ENCODE measurements around the gene KY. TPM values are rescaled to one million over a fixed set of nuclear protein-coding genes. Genes with fewer than 3 reads are reported as not detected.

Gene KY
- total RNA-seq, 4 donors from 2014 or later = 0.19 to 1.2 TPM; not detected in 2

DNA sequence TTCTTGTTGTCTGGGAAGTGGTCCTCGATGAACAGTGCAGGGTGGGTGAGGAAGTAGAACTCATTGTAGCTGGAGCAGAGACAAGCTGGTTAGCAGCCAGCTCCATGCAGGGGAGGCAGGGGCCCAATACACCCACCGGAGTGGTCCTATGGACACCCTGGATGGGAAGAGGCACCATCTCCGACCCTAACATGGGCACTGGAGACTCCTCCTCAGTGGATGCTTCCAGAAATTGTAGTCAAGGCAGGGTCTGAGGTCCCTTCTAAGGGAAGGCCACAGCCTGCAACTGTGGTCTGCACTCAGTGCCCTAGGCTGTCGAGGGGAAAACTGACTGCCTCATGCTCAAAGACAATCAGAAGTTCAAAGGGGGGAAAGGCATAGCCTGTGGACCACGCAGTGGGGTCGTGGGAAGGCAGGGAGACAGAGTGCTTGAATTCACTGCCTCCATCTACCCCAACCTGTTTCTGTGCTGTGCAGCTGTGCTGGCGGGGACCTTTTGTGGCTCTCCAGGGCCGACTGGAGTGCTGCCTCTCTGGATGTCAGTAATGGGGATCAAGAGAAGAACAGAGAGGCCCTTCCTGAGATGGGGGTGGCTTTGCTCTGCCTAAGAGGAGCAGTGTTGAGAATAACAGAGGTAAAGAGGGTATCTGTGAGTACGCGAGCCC lies 41.9 kb downstream of the KY start:
- H3K4me3 ChIP-seq = no peak overlapping the region
- H3K9me3 ChIP-seq = no peaks in the 10 kb centered on the region
- no peak overlapping the region for H3K27ac ChIP-seq
- WGBS, 2 donors = 90 to 93% methylated on average over 4 to 9 of the region's 10 CpGs
- DNase-seq = no peak
- intact Hi-C loops (cut with DNase I) = loop anchor here (10.0 kb wide), 1 partner anchor 146 kb away; no protein-coding TSS in a partner anchor
- no peaks in the 10 kb centered on the region for H3K4me1 ChIP-seq
- no peaks in the 10 kb centered on the region for H3K36me3 ChIP-seq
- peaks cover 0 to 12% (median 0%) of the 10 kb centered on the region in 4 donors for H3K27me3 ChIP-seq
- no peak for TF ChIP-seq POLR2A (IDR thresholded peaks at IDR 0.05)
- TF ChIP-seq, protein P1, sequence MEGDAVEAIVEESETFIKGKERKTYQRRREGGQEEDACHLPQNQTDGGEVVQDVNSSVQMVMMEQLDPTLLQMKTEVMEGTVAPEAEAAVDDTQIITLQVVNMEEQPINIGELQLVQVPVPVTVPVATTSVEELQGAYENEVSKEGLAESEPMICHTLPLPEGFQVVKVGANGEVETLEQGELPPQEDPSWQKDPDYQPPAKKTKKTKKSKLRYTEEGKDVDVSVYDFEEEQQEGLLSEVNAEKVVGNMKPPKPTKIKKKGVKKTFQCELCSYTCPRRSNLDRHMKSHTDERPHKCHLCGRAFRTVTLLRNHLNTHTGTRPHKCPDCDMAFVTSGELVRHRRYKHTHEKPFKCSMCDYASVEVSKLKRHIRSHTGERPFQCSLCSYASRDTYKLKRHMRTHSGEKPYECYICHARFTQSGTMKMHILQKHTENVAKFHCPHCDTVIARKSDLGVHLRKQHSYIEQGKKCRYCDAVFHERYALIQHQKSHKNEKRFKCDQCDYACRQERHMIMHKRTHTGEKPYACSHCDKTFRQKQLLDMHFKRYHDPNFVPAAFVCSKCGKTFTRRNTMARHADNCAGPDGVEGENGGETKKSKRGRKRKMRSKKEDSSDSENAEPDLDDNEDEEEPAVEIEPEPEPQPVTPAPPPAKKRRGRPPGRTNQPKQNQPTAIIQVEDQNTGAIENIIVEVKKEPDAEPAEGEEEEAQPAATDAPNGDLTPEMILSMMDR (IDR thresholded peaks at IDR 0.05) = no peak

GRCh38 chr3:134608023-134608770 lies 42.6 kb downstream of the KY start:
- H3K4me1 ChIP-seq = no peaks in the 10 kb centered on the region
- TF ChIP-seq, protein P1 (IDR thresholded peaks at IDR 0.05) = no peak
- no peak for TF ChIP-seq POLR2A (IDR thresholded peaks at IDR 0.05)
- WGBS, 2 donors = 93% methylated on average over 5 of the region's 6 CpGs; no CpG with 5 or more reads in 1 of the 2 donors
- no peaks in the 10 kb centered on the region for H3K9me3 ChIP-seq
- intact Hi-C loops (cut with DNase I) = loop anchor here (10.0 kb wide), 1 partner anchor 147 kb away; no protein-coding TSS in a partner anchor
- H3K27me3 ChIP-seq = peaks cover 0 to 12% (median 0%) of the 10 kb centered on the region in 4 donors
- H3K27ac ChIP-seq = no peak overlapping the region
- no peak for DNase-seq
- no peaks in the 10 kb centered on the region for H3K36me3 ChIP-seq
- H3K4me3 ChIP-seq = no peak overlapping the region

GRCh38 chr3:134607054-134608022 lies 43.5 kb downstream of the KY start:
- Histone ChIP-seq H3K27ac (no peak overlapping the region), H3K27me3 (peaks cover 0 to 19% (median 0%) of the 10 kb centered on the region in 4 donors), H3K9me3 (no peaks in the 10 kb centered on the region), H3K36me3 (no peaks in the 10 kb centered on the region), H3K4me3 (no peak overlapping the region), H3K4me1 (no peaks in the 10 kb centered on the region)
- no peak for TF ChIP-seq POLR2A (IDR thresholded peaks at IDR 0.05)
- TF ChIP-seq, protein P1 (IDR thresholded peaks at IDR 0.05) = no peak
- intact Hi-C loops (cut with DNase I) = loop anchor here (10.0 kb wide), 1 partner anchor 147 kb away; no protein-coding TSS in a partner anchor
- DNase-seq = no peak
- 39 to 70% methylated on average over 6 to 7 of the region's 13 CpGs for WGBS, 2 donors

GRCh38 chr3:134606033-134607025 lies 44.5 kb downstream of the KY start:
- 30 to 40% methylated on average over 9 to 10 of the region's 12 CpGs for WGBS, 2 donors
- Histone ChIP-seq H3K9me3 (no peaks in the 10 kb centered on the region), H3K4me3 (no peak overlapping the region), H3K27me3 (peaks cover 0 to 29% (median 0%) of the 10 kb centered on the region in 4 donors), H3K4me1 (peaks cover 0 to 2% (median 0%) of the 10 kb centered on the region in 3 donors), H3K27ac (no peak overlapping the region), H3K36me3 (no peaks in the 10 kb centered on the region)
- intact Hi-C loops (cut with DNase I) = loop anchor here (10.0 kb wide), 1 partner anchor 148 kb away; no protein-coding TSS in a partner anchor
- no peak for DNase-seq
- TF ChIP-seq, protein P1 (IDR thresholded peaks at IDR 0.05) = no peak
- no peak for TF ChIP-seq POLR2A (IDR thresholded peaks at IDR 0.05)
